ENCODE results near the gene RAPGEF5.

The RAPGEF5 gene

GRCh38 chr7:22288202-22288601, 68.8 kb downstream of the RAPGEF5 start:
- Mint-ChIP-seq H3K27ac (no peak overlapping the region), H3K4me1 (ENCODE audit: low read depth) (peaks cover 8% of the 10 kb centered on the region), H3K36me3 (ENCODE audit: low read depth) (no peaks in the 10 kb centered on the region), H3K27me3 (peaks cover 11% of the 10 kb centered on the region), H3K9me3 (no peaks in the 10 kb centered on the region), H3K4me3 (no peak overlapping the region)
- no peak for DNase-seq

- no peaks in the 10 kb centered on the region for H3K9me3 Mint-ChIP-seq
- peaks cover 1% of the 10 kb centered on the region for H3K4me1 Mint-ChIP-seq (ENCODE audit: low read depth)
Observed at GRCh38 chr7:22287412-22287811, 69.5 kb downstream of the RAPGEF5 start.

GRCh38 chr7:22286436-22286835, 70.5 kb downstream of the RAPGEF5 start:
- no peak for DNase-seq
- no peaks in the 10 kb centered on the region for H3K9me3 Mint-ChIP-seq
- peaks cover 11% of the 10 kb centered on the region for H3K27me3 Mint-ChIP-seq
- H3K4me3 Mint-ChIP-seq = no peak overlapping the region
- H3K27ac Mint-ChIP-seq = no peak overlapping the region
- no peaks in the 10 kb centered on the region for H3K4me1 Mint-ChIP-seq (ENCODE audit: low read depth)
- H3K36me3 Mint-ChIP-seq (ENCODE audit: low read depth) = no peaks in the 10 kb centered on the region

More at GRCh38 chr7:22287412-22287811, 69.5 kb downstream of the RAPGEF5 start:
- Mint-ChIP-seq H3K27me3 (peaks cover 11% of the 10 kb centered on the region), H3K36me3 (ENCODE audit: low read depth) (no peaks in the 10 kb centered on the region), H3K4me3 (no peak overlapping the region), H3K27ac (no peak overlapping the region)
- DNase-seq = no peak

GRCh38 chr7:22281481-22281880, 75.5 kb downstream of the RAPGEF5 start:
- DNase-seq = no peak
- Mint-ChIP-seq H3K36me3 (ENCODE audit: low read depth) (no peaks in the 10 kb centered on the region), H3K27ac (no peak overlapping the region), H3K4me3 (no peak overlapping the region), H3K4me1 (ENCODE audit: low read depth) (no peaks in the 10 kb centered on the region), H3K9me3 (no peaks in the 10 kb centered on the region), H3K27me3 (peaks cover 9% of the 10 kb centered on the region)

GRCh38 chr7:22280031-22280430, 76.9 kb downstream of the RAPGEF5 start:
- Mint-ChIP-seq H3K36me3 (ENCODE audit: low read depth) (no peaks in the 10 kb centered on the region), H3K27me3 (peaks cover 7% of the 10 kb centered on the region), H3K4me1 (ENCODE audit: low read depth) (no peaks in the 10 kb centered on the region), H3K4me3 (no peak overlapping the region), H3K27ac (no peak overlapping the region), H3K9me3 (no peaks in the 10 kb centered on the region)
- no peak for DNase-seq

- Mint-ChIP-seq H3K27ac (no peak overlapping the region), H3K9me3 (no peaks in the 10 kb centered on the region), H3K36me3 (ENCODE audit: low read depth) (no peaks in the 10 kb centered on the region), H3K27me3 (peaks cover 7% of the 10 kb centered on the region), H3K4me1 (ENCODE audit: low read depth) (no peaks in the 10 kb centered on the region), H3K4me3 (no peak overlapping the region)
- DNase-seq = no peak
Observed at GRCh38 chr7:22278660-22279059, 78.3 kb downstream of the RAPGEF5 start.

GRCh38 chr7:22277375-22277774, 79.6 kb downstream of the RAPGEF5 start:
- Mint-ChIP-seq H3K4me1 (ENCODE audit: low read depth) (no peaks in the 10 kb centered on the region), H3K27me3 (peaks cover 4% of the 10 kb centered on the region), H3K27ac (no peak overlapping the region), H3K9me3 (no peaks in the 10 kb centered on the region), H3K4me3 (no peak overlapping the region), H3K36me3 (ENCODE audit: low read depth) (no peaks in the 10 kb centered on the region)
- no peak for DNase-seq

- Mint-ChIP-seq H3K9me3 (no peaks in the 10 kb centered on the region), H3K27me3 (peaks cover 4% of the 10 kb centered on the region), H3K4me1 (ENCODE audit: low read depth) (no peaks in the 10 kb centered on the region), H3K4me3 (no peak overlapping the region), H3K36me3 (ENCODE audit: low read depth) (no peaks in the 10 kb centered on the region), H3K27ac (no peak overlapping the region)
- no peak for DNase-seq
Observed at GRCh38 chr7:22275661-22276060, 81.3 kb downstream of the RAPGEF5 start.

GRCh38 chr7:22271311-22271710, 85.6 kb downstream of the RAPGEF5 start:
- no peak overlapping the region for H3K27ac Mint-ChIP-seq
- H3K9me3 Mint-ChIP-seq = no peaks in the 10 kb centered on the region
- H3K27me3 Mint-ChIP-seq = peaks cover 6% of the 10 kb centered on the region
- no peaks in the 10 kb centered on the region for H3K36me3 Mint-ChIP-seq (ENCODE audit: low read depth)
- H3K4me3 Mint-ChIP-seq = no peak overlapping the region
- H3K4me1 Mint-ChIP-seq (ENCODE audit: low read depth) = peaks cover 9% of the 10 kb centered on the region
- no peak for DNase-seq

- no peak overlapping the region for H3K4me3 Mint-ChIP-seq
- H3K27ac Mint-ChIP-seq = no peak overlapping the region
- H3K9me3 Mint-ChIP-seq = no peaks in the 10 kb centered on the region
- peaks cover 9% of the 10 kb centered on the region for H3K4me1 Mint-ChIP-seq (ENCODE audit: low read depth)
- H3K36me3 Mint-ChIP-seq (ENCODE audit: low read depth) = no peaks in the 10 kb centered on the region
- peaks cover 6% of the 10 kb centered on the region for H3K27me3 Mint-ChIP-seq
- DNase-seq = no peak
Observed at GRCh38 chr7:22270371-22270770, 86.6 kb downstream of the RAPGEF5 start.

GRCh38 chr7:22269963-22270362, 87.0 kb downstream of the RAPGEF5 start:
- Mint-ChIP-seq H3K4me1 (ENCODE audit: low read depth) (peaks cover 9% of the 10 kb centered on the region), H3K27ac (no peak overlapping the region), H3K27me3 (peaks cover 6% of the 10 kb centered on the region), H3K36me3 (ENCODE audit: low read depth) (no peaks in the 10 kb centered on the region), H3K4me3 (no peak overlapping the region), H3K9me3 (no peaks in the 10 kb centered on the region)
- DNase-seq = no peak

GRCh38 chr7:22268884-22269421, 88.0 kb downstream of the RAPGEF5 start:
- H3K36me3 Mint-ChIP-seq (ENCODE audit: low read depth) = no peaks in the 10 kb centered on the region
- DNase-seq = no peak
- H3K4me3 Mint-ChIP-seq = peak overlapping the region; percentile 1
- peak overlapping the region; percentile 57 for H3K27ac Mint-ChIP-seq
- H3K4me1 Mint-ChIP-seq (ENCODE audit: low read depth) = peaks cover 9% of the 10 kb centered on the region
- peaks cover 6% of the 10 kb centered on the region for H3K27me3 Mint-ChIP-seq
- H3K9me3 Mint-ChIP-seq = no peaks in the 10 kb centered on the region

GRCh38 chr7:22267930-22268615, 88.9 kb downstream of the RAPGEF5 start:
- H3K27me3 Mint-ChIP-seq = peaks cover 6% of the 10 kb centered on the region
- DNase-seq = no peak
- no peak overlapping the region for H3K4me3 Mint-ChIP-seq
- H3K9me3 Mint-ChIP-seq = no peaks in the 10 kb centered on the region
- peaks cover 9% of the 10 kb centered on the region for H3K4me1 Mint-ChIP-seq (ENCODE audit: low read depth)
- no peak overlapping the region for H3K27ac Mint-ChIP-seq
- H3K36me3 Mint-ChIP-seq (ENCODE audit: low read depth) = no peaks in the 10 kb centered on the region

- H3K9me3 Mint-ChIP-seq = no peaks in the 10 kb centered on the region
- H3K4me1 Mint-ChIP-seq (ENCODE audit: low read depth) = no peaks in the 10 kb centered on the region
- no peak overlapping the region for H3K4me3 Mint-ChIP-seq
- no peak for DNase-seq
- no peak overlapping the region for H3K27ac Mint-ChIP-seq
- peaks cover 6% of the 10 kb centered on the region for H3K27me3 Mint-ChIP-seq
- H3K36me3 Mint-ChIP-seq (ENCODE audit: low read depth) = no peaks in the 10 kb centered on the region
Observed at GRCh38 chr7:22262538-22262937, 94.4 kb downstream of the RAPGEF5 start.

- H3K36me3 Mint-ChIP-seq (ENCODE audit: low read depth) = no peaks in the 10 kb centered on the region
- no peak for DNase-seq
- H3K4me1 Mint-ChIP-seq (ENCODE audit: low read depth) = peaks cover 5% of the 10 kb centered on the region
- H3K27me3 Mint-ChIP-seq = peaks cover 3% of the 10 kb centered on the region
- H3K9me3 Mint-ChIP-seq = no peaks in the 10 kb centered on the region
- H3K27ac Mint-ChIP-seq = no peak overlapping the region
- H3K4me3 Mint-ChIP-seq = no peak overlapping the region
Observed at GRCh38 chr7:22256541-22257096, 100.3 kb downstream of the RAPGEF5 start.

All from activated T-cell treated with anti-CD3 and anti-CD28 coated beads, Interleukin-2, amount 50 U/mL, for 24 hours (primary cell).